NCI-H1930 (cell line): ENCODE measurements around the gene MYH3.
"Not testable (repeated sequence)": the region's sequence is repeated elsewhere in the genome, so short reads cannot be mapped to it uniquely, and the experiment has no call there.

Experiments used
- DNase-seq, 2 experiments: peaks; one replicate each; lab custom pipeline; 2025; lab: John Stamatoyannopoulos, UW

MYH3 gene

GRCh38 chr17:10657148-10657547, at the start of gene MYH3:
Gene MYH3 (minus strand): TSS chr17:10657309. CDS start chr17:10655064, 2,245 bp downstream.
- no peak for DNase-seq

DNA sequence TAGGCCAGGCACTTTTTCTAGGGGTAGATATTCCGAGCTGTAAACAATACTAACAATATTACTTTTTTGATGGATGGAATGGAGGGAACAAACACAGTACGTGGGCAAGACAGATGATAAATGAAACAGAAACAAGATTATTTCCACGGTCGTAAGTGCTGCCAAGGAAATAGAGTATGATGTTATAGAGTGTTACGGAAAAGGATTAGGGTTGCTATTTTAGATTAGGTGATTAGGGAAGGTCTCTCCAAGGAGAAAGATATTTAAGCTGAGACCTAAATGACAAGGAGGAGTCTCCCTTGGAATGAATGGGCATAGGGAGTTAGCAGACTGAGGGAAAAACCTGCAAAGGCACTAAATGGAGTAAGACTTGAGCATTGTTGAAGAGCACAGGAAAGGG, 48.6 kb upstream of the MYH3 start:
- no peak for DNase-seq

DNA sequence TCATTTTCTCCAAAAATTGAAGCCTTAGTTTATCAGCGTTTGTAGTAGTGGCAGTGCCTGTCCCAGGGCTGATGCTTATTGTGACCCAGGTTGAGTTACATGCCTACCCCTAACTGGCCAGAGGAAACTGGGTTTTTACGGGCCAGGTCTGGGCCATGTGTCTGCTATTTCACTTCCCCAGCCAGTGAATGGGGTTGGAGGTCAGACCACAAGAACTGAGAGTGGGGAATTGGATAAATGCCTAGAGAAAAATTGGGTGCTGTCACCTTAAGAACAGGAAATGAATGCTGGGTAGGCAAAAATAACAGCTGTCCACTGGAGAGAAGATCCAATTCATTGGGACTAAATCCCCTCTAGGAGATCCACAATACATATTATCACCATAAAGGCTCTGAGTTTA, 45.5 kb upstream of the MYH3 start:
- no peak for DNase-seq

DNA sequence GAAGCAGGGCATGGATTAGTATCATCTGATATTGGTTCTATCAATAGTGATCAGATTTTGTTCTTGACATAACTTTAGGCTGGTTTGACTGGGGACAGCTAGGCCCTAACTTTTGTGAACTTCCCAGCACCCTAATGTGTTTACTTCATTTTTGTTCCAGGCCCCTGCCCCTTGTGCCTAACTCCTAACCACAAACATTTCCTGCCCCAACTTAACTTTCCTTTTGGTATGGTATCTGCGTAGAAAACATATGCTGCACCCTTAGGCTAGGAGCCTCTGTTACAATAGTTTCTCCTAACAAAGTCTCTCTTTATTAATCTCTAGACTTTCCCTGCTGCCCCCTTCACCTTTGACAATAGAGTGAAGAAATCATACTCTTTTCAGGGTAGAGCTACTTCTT, 42.7 kb upstream of the MYH3 start:
- no peak for DNase-seq

DNA sequence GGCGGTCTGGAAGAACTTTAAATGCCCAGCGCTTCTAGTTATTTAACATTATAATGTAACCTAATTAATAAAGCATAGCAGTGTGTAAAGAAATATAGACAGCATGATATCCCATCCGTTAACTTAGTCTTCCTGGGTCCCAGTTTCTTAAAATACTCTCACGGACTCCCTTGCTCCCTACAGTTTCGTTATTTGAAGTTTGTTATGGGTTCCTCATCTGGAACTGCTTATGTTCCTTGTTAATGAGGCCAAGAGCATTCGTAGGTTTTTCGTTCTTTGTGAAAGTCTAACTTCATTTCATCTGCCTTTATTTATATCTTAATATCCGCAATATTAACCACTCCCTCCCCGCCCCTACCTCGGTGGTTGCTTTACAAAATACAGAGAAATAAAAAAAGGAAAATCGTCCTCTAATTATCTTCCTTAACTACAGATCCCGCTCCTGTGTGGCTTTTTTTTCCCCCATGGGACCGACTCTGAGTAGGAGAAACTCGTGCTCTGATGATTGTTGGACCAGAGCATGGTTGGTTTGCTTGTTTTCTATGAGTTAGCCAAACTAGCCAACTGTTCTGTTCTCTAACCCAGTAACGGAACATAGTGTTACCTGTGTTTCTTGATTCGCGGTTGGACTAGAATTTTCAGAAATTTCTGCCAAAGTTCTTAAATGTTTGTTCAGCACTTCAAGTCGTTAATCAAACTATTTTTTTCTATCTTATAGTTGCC, 41.1 kb upstream of the MYH3 start:
- no peak for DNase-seq

DNA sequence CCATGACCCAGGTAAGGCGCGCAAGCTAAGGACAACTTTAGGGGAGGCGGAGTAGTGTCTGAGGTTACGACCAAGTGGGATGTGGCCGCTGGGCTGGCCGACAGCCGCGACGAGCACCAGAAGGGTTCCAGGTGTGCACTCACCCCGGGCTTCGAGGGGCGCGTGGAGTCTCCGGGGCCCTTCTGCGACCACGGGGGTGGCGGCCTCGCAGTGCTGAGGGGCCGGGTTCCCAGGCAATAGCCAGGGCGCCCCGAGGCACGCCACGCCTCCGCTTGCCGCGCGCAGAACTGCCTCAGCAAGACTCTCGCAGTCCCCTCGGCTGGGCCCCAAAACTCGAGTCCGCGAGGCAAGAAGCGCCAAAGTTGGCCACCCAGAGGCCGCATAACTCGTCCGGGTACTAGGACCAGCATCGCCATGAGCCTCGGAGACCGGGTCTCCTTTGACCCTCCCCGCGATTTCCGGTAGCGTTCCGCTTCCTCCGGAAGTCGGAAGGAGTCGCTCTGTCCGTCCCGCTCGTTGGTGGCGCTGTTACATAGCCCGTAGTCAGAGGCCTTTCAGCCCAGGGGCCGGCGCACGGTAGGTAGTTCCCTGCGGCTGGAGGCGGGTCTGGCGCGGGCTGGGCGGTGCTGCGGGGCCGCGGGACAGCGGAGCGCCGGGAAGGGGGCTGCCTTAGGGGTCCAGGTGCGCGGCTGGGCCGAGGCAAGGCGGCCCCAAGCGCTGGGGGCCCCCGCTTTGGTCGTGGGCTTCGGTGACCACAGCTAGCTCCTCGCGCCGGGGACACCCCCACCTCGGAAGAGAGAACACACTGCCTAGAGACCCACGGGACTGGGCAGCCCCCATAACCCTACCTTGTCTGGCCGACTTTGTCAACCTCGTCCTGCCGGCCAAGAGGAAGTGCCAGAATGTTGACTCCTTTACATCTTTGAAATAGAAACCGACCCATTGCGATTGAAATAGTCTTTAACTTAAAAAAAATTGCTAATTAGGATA, 40.3 kb upstream of the MYH3 start, which contains the start of the genes ADPRM and SCO1:
Gene ADPRM (plus strand): TSS at position 503 of the 990 bp plus-strand sequence. CDS start 7,333 bp downstream, outside the sequence.
Gene SCO1 (minus strand): TSS at position 442 of the 990 bp plus-strand sequence. CDS start 26 bp downstream, at position 416.
- peak; percentile 88 to 90 for DNase-seq

GRCh38 chr17:10695875-10696407, 38.8 kb upstream of the MYH3 start:
- DNase-seq = not testable (repeated sequence)

GRCh38 chr17:10687499-10687898, 30.4 kb upstream of the MYH3 start:
- DNase-seq = no peak

DNA sequence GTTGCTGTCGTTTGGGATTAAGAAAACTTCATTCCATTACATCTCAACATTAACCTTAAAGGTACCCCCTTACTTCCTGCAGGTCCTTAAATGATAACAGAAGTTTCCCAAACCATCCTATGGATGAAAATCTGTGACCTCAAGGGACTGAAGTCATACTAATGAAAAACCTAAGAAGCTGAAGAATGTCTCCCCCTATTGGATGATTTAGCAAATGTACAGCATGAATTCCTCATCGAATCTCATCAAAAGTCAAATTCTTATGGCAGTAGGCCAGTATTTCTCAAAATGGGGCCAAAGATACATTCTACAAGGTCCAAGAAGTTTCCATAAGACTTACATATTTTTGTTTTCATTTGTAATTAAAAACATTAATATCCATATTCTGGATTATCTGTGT, 26.7 kb upstream of the MYH3 start:
- DNase-seq = no peak

- DNase-seq = no peak
These were observed 24.8 kb upstream of the MYH3 start for GRCh38 chr17:10681866-10682446.

- DNase-seq = no peak
These were observed 17.6 kb upstream of the MYH3 start for GRCh38 chr17:10674704-10675103.

GRCh38 chr17:10673312-10673711, 16.2 kb upstream of the MYH3 start:
- no peak for DNase-seq

- no peak for DNase-seq
These were observed 11.7 kb upstream of the MYH3 start for GRCh38 chr17:10668775-10669174.

GRCh38 chr17:10666906-10667305, 9.8 kb upstream of the MYH3 start:
- DNase-seq = no peak

DNA sequence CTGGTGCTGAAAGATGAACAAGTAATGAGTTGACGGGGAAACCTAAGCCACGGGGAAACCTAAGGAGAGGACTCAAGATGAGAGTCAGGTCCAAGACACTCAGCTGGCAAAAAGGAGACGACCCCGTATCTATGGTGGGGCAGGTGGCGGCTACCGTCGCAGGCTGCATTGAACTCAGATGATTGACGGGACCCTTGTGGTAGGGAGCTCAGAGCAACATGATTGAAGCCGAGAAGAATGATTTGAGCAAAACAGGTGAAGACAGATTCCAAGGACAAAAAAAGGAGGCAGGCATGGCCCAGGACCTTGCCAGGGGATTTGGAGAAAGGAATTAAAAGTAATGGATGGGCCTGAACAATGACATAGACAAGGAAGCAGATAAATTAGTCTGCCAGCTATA, 7.5 kb upstream of the MYH3 start:
- no peak for DNase-seq

- DNase-seq = no peak
These were observed 6.1 kb upstream of the MYH3 start for GRCh38 chr17:10663231-10663630.

- no peak for DNase-seq
These were observed 4.3 kb upstream of the MYH3 start for GRCh38 chr17:10661437-10661836.

DNA sequence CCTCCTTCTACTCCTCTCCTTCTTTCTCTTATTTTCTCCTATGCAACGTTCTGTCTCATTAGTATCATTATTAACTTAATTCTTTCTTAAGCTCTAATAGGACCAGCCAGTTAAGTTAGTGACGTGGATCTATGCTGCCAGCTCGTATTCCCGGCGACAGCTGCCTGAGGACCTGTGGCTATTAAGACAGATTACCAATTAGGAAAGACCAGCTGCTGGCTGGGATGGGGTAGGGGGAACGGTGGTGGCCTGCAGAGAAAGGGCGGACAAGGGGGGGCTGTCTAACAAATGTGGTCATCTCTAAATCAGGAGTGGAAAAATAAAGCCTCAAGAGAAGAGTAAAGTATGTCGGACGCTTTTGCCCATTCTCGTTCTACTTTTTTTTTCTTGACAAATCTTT, 770 bp upstream of the MYH3 start:
- DNase-seq = no peak

DNA sequence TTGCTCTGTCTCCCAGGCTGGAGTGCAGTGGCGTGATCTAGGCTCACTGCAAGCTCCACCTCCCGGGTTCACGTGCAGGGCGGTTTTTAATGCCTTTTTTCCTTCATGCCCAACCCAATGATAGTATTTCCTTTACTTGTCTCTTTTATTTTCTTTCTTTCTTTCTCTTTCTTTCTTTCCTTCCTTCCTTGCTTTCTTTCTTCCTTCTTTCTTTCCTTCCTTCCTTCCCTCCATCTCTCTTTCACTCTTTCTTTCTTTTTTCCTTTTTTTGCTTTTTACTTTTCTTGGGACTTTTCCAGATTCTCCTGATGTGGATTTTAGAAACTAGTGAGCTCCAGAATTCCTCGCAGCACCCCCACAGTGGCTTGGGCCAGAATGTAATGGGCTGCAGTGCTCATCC, 3.1 kb downstream of the MYH3 start:
- no peak for DNase-seq

DNA sequence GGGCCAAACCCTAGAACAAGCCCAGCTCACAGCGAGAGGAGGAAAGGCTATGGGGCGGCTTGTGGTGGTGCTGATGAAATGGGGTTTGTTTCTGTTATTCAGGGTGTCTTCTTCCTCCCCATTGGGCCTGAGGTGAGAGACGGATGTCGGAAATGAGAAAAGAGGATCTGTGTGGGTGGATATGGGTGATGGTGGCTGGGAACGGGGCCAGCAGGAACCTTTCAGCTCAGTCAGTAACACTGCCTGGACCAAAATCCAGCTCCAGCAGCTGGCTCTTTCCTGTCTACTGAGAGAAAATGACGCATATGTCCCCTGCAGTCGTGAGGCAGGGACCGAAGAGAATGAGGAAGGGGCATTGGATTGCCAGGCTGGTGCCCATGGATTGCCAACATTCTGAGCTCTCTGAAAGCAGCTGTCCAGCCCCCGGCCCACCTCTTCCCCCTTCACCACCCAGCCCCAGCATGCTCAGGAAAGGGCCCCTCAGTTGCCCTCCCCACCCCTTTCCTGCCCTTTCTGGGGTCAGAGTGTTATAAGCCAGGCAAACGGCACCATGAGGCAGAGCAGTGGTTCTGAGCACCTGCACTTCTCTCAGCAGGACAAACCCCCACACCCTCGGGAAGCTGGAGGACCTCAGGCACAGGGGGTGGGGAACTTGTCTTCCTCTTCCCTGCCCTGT, 4.0 kb downstream of the MYH3 start:
- no peak for DNase-seq

DNA sequence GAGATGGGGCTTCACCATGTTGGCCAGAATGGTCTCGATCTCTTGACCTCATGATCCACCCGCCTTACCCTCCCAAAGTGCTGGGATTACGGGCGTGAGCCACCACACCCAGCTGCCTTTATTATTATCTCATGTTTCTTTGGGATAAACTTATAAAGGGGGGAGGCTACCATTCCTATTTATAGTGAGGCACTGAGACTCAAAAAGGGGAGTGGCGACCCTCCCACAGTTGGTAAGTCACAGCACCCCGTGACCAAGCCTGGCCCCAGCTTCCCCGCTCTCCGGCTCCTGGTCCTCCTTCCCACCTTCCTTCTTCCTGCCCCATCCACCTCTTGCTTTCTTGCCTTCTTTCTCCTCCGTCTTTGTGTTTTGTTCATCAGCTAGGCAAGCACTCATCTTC, 5.2 kb downstream of the MYH3 start:
- no peak for DNase-seq

- no peak for DNase-seq
These were observed 7.5 kb downstream of the MYH3 start for GRCh38 chr17:10649602-10650001.
